Prostate gland (tissue), 2 donors: ENCODE results near the gene WRAP53.

Experiments
- CTCF ChIP-seq, 4 experiments: fragments of 200-600 bp in 2 of 4; fragments of 450-650 bp in 2 of 4; sonication (generic) in 2 of 4; IDR thresholded peaks; 1 replicate in 3 of 4; 2 replicates in 1 of 4; pipeline ENCODE4 v1.5.1; 2016 to 2019; ENCODE audit warnings: antibody characterized with exemption in 4 of 4, mild to moderate bottlenecking in 2 of 4, moderate library complexity in 2 of 4
- POLR2A ChIP-seq: fragments of 450-650 bp; IDR thresholded peaks from one replicate; pipeline ENCODE4 v1.6.1; 2016; ENCODE audit warnings: antibody characterized with exemption, mild to moderate bottlenecking

- no peak for TF ChIP-seq CTCF (IDR thresholded peaks at IDR 0.05)
- no peak for TF ChIP-seq POLR2A
These were observed 51.5 kb downstream of the WRAP53 start for GRCh38 chr17:7739746-7740145.
